ENCODE measurements around the gene SLC22A4. TPM values are rescaled to one million over a fixed set of nuclear protein-coding genes. Genes with fewer than 3 reads are reported as not detected.
A peak's percentile ranks its signal among the peaks of the same experiment; 100 is the strongest.

The SLC22A4 gene
- total and polyA plus RNA-seq, 4 donors = 0.25 to 42.2 (median 0.47) TPM

DNA sequence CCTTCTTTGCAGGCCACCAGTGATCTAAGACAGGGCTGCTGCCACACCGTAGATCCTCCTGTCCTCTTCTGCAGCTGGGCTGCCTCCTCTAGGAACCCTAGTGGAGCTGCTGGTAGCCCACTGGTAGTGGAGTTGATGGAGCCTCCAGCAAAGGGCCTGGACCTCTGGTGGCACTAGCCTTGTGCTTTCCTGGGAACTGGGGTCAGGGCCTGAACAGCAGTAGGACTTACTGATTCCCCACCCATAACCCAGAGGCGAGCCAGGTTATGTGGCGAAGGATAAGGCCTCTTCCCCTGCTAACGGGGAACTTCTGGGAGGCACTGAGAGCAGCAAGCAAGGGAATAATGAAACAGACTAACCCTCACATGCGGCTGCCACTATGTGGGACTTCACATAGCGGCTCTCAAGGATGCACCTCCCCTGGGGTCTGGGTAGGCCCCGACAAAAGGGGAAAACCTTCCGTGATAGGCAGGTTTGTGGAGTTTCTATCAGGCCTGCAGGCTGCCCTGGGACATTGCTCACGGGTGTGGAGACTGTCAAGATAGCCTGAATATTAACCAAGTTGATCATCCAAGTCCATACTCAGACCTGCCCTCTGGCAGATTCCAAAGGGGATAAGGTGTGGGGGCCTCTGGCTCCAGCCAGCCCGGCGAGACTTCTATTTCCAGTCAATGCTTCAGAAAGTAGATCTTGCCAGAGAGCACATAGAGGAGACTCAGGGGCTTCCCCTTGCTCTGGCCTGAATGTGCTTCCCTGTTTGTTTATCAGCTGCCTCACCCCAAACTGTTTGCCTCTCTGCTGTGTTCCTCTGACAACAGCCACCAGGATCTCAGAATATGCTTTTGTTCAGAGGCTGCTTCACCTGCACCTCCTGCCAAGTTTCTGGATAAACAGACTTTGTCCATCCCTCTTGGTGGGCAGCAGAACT lies 7.4 kb downstream of the SLC22A4 start (continued):
- TF ChIP-seq, protein P1, sequence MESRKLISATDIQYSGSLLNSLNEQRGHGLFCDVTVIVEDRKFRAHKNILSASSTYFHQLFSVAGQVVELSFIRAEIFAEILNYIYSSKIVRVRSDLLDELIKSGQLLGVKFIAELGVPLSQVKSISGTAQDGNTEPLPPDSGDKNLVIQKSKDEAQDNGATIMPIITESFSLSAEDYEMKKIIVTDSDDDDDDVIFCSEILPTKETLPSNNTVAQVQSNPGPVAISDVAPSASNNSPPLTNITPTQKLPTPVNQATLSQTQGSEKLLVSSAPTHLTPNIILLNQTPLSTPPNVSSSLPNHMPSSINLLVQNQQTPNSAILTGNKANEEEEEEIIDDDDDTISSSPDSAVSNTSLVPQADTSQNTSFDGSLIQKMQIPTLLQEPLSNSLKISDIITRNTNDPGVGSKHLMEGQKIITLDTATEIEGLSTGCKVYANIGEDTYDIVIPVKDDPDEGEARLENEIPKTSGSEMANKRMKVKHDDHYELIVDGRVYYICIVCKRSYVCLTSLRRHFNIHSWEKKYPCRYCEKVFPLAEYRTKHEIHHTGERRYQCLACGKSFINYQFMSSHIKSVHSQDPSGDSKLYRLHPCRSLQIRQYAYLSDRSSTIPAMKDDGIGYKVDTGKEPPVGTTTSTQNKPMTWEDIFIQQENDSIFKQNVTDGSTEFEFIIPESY (IDR thresholded peaks at IDR 0.05) = no peak
- TF ChIP-seq YY1 (IDR thresholded peaks at IDR 0.05) = no peak

DNA sequence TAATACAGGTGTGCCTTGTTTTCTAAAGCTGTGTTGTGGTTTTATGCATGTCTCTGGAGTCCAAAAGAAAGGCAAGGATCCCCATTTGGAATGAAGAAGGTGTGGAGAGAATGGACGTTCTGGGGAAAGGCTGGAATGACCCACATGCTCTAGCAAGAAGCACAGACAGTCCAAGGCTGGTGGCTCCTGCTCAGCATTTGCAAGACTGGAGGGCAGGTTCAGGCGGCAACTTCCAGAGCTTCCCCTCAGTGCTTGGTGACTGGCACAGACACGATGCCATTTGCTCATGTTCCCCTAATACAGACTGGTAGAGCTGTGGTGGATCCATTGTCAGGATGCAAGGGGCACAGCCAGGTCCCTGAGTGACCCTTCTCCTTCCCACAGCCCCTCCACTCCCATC lies 8.2 kb downstream of the SLC22A4 start:
- Histone ChIP-seq H3K36me3 (ENCODE audit: control insufficient read depth in 4 of 4, insufficient read depth in 3 of 4, low read depth in 1 of 4, low read length in 3 of 4) (no peaks in the 10 kb centered on the region), H3K9ac (ENCODE audit: low read depth in 1 of 2, low read length in 2 of 2) (no peak overlapping the region), H3K9me3 (ENCODE audit: control insufficient read depth in 4 of 4, low read length in 3 of 4) (no peaks in the 10 kb centered on the region), H3K27me3 (ENCODE audit: control insufficient read depth in 4 of 4, insufficient read depth in 4 of 4, low read length in 3 of 4) (no peaks in the 10 kb centered on the region), H3K27ac (ENCODE audit: low read depth in 1 of 2, low read length in 2 of 2) (peak overlapping the region in 1 of 2 donors; percentile 28), H3K4me3 (ENCODE audit: low read depth in 1 of 3, low read length in 3 of 3) (no peak overlapping the region), H3K4me1 (ENCODE audit: control insufficient read depth in 4 of 4, insufficient read depth in 4 of 4, low read length in 3 of 4) (peaks cover 0 to 17% (median 6%) of the 10 kb centered on the region in 4 donors)
- no peak for TF ChIP-seq GABPA (IDR thresholded peaks at IDR 0.05 in 1 of 2, conservative IDR thresholded peaks at IDR 0.05 in 1 of 2)
- no peak for TF ChIP-seq EGR1 (IDR thresholded peaks at IDR 0.05; ENCODE audit: low read depth in 2 of 2)
- no peak for TF ChIP-seq HNF4G (IDR thresholded peaks at IDR 0.05)
- no peak for TF ChIP-seq RAD21 (IDR thresholded peaks at IDR 0.05)
- TF ChIP-seq, protein P2, sequence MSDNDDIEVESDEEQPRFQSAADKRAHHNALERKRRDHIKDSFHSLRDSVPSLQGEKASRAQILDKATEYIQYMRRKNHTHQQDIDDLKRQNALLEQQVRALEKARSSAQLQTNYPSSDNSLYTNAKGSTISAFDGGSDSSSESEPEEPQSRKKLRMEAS (IDR thresholded peaks at IDR 0.05) = no peak
- TF ChIP-seq, protein P3, sequence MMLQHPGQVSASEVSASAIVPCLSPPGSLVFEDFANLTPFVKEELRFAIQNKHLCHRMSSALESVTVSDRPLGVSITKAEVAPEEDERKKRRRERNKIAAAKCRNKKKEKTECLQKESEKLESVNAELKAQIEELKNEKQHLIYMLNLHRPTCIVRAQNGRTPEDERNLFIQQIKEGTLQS (IDR thresholded peaks at IDR 0.05) = no peak
- TF ChIP-seq, protein P4, sequence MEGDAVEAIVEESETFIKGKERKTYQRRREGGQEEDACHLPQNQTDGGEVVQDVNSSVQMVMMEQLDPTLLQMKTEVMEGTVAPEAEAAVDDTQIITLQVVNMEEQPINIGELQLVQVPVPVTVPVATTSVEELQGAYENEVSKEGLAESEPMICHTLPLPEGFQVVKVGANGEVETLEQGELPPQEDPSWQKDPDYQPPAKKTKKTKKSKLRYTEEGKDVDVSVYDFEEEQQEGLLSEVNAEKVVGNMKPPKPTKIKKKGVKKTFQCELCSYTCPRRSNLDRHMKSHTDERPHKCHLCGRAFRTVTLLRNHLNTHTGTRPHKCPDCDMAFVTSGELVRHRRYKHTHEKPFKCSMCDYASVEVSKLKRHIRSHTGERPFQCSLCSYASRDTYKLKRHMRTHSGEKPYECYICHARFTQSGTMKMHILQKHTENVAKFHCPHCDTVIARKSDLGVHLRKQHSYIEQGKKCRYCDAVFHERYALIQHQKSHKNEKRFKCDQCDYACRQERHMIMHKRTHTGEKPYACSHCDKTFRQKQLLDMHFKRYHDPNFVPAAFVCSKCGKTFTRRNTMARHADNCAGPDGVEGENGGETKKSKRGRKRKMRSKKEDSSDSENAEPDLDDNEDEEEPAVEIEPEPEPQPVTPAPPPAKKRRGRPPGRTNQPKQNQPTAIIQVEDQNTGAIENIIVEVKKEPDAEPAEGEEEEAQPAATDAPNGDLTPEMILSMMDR (IDR thresholded peaks at IDR 0.05; ENCODE audit: low read depth, low read length, missing input control) = no peak
- TF ChIP-seq, protein P5, sequence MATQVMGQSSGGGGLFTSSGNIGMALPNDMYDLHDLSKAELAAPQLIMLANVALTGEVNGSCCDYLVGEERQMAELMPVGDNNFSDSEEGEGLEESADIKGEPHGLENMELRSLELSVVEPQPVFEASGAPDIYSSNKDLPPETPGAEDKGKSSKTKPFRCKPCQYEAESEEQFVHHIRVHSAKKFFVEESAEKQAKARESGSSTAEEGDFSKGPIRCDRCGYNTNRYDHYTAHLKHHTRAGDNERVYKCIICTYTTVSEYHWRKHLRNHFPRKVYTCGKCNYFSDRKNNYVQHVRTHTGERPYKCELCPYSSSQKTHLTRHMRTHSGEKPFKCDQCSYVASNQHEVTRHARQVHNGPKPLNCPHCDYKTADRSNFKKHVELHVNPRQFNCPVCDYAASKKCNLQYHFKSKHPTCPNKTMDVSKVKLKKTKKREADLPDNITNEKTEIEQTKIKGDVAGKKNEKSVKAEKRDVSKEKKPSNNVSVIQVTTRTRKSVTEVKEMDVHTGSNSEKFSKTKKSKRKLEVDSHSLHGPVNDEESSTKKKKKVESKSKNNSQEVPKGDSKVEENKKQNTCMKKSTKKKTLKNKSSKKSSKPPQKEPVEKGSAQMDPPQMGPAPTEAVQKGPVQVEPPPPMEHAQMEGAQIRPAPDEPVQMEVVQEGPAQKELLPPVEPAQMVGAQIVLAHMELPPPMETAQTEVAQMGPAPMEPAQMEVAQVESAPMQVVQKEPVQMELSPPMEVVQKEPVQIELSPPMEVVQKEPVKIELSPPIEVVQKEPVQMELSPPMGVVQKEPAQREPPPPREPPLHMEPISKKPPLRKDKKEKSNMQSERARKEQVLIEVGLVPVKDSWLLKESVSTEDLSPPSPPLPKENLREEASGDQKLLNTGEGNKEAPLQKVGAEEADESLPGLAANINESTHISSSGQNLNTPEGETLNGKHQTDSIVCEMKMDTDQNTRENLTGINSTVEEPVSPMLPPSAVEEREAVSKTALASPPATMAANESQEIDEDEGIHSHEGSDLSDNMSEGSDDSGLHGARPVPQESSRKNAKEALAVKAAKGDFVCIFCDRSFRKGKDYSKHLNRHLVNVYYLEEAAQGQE (IDR thresholded peaks at IDR 0.05) = no peak
- no peak for TF ChIP-seq NR2F2 (IDR thresholded peaks at IDR 0.05)
- TF ChIP-seq FOXA2 (IDR thresholded peaks at IDR 0.05) = no peak
- TF ChIP-seq HNF4A (conservative IDR thresholded peaks at IDR 0.05) = no peak
- no peak for TF ChIP-seq YY1 (IDR thresholded peaks at IDR 0.05)
- TF ChIP-seq, protein P1 (IDR thresholded peaks at IDR 0.05) = no peak
- no peak for TF ChIP-seq SP1 (IDR thresholded peaks at IDR 0.05)
- no peak for TF ChIP-seq JUND (IDR thresholded peaks at IDR 0.05)
- no peak for TF ChIP-seq FOXA1 (IDR thresholded peaks at IDR 0.05)
- no peak for TF ChIP-seq TAF1 (conservative IDR thresholded peaks at IDR 0.05)
- no peak for TF ChIP-seq RXRA (IDR thresholded peaks at IDR 0.05)
- no peak for DNase-seq (ENCODE audit: low spot score)
- WGBS = 92% methylated on average over 3 of the region's 3 CpGs
